ENCODE data around the gene TEAD1.

The TEAD1 gene

DNA sequence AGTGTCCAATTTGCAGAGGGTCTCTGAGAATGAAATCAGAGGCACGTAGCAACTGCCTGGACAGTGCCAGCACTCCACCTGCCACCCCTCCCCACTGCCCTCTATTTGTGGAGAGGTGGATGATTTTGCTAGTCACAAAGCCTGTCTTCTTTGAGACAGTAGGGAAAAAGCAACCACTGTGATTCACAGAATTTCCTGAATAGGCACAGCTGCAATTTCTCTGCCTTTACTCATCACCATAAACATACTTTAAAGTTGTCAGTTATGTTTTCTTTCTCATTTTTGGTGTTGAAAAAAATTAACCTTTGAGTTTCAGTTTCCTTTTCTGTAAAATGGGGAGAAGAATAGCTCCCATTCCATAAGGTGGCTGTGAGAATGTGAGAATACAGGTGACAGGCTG is 134.3 kb downstream of the TEAD1 start:
- FAIRE-seq = no peak

DNA sequence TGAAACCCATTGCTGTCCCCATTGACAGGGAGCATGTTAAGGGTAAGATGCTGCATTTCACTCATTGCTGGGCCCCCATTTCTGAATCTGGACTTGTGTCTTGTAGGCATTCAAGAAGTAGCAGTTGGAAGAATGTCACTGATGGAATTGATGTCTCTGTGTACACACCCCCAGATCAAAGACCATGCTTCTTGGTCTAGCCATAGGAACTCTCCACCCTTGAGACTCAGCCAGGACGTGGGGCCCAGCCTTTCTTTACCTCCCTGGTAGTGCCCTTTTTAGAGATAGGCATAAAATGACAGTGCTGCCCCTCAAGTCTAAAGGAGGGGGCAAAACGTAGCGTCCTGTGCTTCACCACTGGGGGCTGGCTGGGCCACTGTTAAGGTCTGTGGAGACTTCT is 135.1 kb downstream of the TEAD1 start:
- FAIRE-seq (no peak), DNase-seq (ENCODE audit: low spot score) (no peak)

More for the DNA sequence above, 134.3 kb downstream of the TEAD1 start:
- DNase-seq (ENCODE audit: low spot score) = no peak

DNA sequence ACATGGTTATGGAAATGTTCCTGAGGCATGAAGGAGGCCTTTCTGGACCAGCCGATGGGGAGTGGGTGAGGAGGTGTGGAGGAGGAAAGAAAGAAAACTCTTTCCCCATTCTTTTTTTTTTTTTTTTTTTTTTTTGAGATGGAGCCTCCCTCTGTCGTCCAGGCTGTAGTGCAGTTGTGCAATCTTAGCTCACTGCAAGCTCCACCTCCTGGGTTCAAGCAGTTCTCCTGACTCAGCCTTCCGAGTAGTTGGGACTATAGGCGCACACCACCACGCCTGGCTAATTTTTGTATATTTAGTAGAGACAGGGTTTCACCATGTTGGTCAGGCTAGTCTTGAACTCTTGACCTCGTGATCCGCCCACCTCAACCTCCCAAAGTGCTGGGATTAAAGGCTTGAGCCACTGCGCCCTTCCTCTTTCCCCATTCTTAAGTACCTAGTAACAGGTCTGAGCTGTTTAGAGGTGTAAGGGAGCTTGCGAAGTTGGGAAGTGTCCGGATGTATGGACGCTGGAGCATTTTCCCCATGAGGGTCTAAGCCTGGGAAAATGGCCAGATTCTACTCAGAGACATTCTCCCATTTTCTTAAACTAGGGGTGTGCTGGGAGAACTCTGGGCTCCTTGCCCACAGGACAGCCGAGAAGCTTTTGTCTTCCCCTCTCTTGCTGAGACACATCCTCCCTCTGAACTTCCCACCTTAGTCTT is 135.8 kb downstream of the TEAD1 start:
- DNase-seq (ENCODE audit: low spot score) (no peak), FAIRE-seq (no peak)

GRCh38 chr11:12810568-12810894 is 136.3 kb downstream of the TEAD1 start:
- FAIRE-seq (no peak), DNase-seq (ENCODE audit: low spot score) (no peak)

GRCh38 chr11:12811861-12812260 is 137.6 kb downstream of the TEAD1 start:
- DNase-seq (ENCODE audit: low spot score) (no peak), FAIRE-seq (no peak)

DNA sequence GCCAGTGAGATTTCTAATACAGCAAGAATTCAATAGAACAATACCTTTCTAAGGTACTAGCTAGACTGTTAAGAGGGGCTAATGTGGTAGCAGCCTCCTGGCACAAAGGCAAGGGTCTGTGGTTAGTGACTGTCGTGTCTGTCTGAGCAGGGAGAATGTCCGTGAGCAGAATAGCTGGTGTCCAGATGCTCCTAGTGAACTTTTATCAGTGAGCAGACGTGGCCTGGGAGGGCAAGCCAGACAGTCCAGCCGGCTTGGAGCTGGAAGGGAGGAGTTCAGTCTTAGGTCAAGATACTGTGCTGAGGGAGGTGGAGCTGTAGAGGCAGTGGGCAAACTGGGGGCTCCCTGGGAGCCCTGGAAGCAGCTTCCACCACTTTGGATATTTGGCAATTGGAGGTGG is 138.6 kb downstream of the TEAD1 start:
- DNase-seq (ENCODE audit: low spot score) (no peak), FAIRE-seq (no peak)

DNA sequence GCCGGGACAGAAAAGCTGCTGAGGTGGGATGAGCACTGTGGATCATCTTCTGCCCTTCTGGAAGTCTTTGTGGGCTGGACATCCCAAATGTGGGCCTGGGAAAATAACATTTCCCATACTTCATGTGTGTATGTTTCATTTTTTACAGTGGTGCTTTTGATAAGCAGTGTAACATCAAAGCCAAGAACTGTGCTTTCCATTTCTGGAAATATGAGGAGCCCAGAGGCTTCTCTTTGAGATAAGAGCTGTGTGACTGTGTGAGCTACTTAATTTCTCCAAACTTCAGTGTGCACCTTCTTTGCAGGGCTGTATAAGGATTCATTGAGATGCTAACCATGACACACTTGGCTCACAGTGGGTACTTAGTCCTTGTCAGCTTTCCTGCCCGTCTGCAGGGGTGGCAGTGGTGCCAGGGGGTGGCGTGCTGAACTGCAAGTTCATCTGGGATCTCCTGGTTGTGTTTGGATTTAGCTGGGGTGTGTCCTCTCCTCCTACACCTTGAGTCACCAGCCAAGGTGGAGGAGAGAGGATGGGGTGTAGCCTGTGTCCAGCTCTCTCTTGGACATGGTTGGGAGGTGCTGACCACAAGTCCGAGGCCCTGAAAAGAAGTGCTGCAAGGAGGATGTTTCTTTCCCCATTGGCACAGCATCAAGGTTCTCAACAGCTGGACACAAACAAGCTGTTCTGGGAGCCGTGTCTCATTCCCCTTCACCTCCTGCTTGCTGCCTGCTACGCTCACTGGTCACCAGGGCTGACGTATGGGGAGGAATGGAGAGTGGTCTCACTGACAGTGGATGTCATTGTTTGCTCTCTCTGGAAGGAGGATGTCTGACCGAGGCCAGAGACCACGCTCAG is 139.4 kb downstream of the TEAD1 start:
- DNase-seq (ENCODE audit: low spot score) (no peak), FAIRE-seq (no peak)

- DNase-seq (ENCODE audit: low spot score) (no peak), FAIRE-seq (no peak)
These were observed 140.9 kb downstream of the TEAD1 start for GRCh38 chr11:12815129-12815480.

DNA sequence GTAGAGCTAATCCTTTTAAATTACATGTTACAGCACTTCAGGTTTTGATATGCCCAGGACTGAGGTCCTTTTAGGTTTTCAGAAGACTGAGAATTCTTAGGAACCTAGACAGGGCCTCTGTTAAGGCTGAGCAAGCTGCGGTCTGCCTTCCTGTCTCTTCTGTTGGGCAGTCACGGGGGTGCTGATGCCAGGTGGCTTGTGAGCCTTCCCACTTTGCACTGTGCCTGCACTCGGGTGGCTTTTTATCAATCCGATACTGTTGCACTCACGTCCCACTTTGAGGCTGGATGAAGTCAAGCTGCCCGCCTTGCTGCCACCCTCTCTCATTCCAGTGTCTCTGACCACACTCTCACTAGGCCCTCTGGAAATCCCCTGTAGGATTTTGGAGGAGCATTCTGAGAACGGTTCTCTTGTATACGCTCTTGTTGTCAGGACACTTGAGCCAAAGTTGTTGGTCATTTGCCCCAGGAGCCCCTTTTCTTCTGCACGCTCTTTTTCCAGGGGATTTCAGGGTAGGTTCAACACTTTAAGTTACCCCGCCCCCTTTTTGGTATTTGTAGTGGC is 141.8 kb downstream of the TEAD1 start:
- FAIRE-seq = no peak

GRCh38 chr11:12817681-12818332 is 143.6 kb downstream of the TEAD1 start:
- DNase-seq (ENCODE audit: low spot score) = peak; percentile 23
- no peak for FAIRE-seq

More for the DNA sequence above, 141.8 kb downstream of the TEAD1 start:
- DNase-seq (ENCODE audit: low spot score) = no peak

DNA sequence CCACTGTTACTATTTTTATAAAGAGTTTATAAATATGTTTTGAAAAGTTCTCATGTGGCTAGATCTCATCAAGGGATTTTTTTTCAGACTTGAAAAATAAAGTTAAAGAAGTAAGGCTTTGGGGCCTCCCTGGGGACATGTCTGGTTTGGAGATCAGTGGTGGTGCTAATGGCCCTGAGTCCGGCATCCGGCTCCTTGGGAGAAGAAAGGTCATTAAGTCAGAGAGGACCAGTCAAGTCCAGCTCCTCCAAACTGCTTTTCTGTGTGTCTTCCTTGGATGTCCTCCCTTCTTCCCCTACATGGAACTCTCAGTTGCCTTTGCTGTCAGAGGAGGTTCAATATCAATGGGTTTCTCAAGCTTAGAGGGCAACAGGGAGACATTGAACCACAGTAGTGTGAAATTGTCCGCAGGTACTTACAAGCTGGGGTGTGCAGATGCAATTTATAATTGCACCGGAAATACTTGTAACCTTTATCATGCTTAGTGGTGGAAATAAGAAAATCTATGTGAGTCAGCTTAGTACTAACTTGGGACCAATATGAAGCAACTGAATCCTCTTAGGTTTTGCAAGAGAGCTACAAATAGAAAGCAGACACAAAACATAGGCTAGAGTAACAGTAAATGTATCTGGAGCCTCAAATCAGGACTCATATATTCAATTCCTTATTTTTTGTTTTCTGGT is 144.3 kb downstream of the TEAD1 start:
- FAIRE-seq = no peak

GRCh38 chr11:12822392-12823022 is 148.3 kb downstream of the TEAD1 start:
- DNase-seq (ENCODE audit: low spot score) (no peak), FAIRE-seq (no peak)

More for the DNA sequence above, 144.3 kb downstream of the TEAD1 start:
- no peak for DNase-seq (ENCODE audit: low spot score)

DNA sequence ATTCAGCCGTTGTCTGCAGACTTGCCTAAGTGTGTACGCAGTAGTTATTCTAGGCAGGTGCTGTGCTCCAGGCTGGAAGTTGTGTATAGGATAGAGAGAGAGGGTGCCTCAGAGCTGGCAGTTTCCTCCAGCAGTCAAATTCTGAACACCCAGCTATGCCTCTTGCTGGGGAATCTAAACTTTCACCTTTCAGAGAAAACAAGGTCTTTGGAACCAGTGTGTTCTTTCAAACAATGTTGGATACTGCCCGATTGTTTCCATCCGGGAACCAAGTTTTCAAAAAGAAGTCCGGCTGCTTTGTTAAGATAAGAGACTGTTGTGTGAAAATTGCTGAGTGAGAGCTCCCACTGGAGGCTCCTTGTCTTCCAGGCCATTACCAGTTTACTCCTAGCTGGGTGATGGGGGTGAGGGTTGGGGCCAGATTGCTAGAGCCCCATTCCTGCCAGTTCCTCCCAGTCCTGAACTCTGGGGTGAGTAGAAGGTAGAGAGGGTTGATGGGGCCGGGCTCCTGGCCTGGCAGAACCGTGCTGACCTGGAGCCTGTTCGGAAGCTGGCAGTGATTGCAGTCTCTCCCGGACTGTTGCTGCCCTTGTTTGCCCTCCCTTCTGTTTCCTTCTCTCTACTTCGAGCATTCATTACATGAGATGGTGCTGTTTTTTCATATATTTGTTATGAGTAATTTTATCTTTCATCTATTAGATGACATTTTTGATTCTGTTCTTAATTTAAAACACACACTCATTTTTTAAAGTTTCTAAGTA is 150.2 kb downstream of the TEAD1 start:
- DNase-seq (ENCODE audit: low spot score) (no peak), FAIRE-seq (no peak)

DNA sequence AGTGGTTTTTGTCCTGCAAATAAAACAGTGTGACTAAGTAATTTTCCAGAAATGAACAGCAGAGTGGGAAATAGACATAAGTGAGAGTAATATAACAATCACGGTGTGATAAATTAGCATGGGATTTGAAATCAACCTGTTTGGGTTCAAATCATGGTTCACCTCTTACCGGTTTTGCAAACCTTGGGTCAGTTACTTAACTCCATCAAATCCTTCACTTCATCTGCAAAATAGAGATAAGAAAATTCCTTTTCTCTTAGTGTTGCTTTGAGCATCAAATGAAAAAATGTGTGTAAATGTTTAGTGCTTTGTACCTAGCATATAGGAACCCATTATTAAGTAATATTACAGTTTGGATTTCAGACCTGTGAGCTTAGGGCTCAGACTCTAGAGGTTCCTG is 152.2 kb downstream of the TEAD1 start:
- DNase-seq (ENCODE audit: low spot score) = no peak
- no peak for FAIRE-seq

DNA sequence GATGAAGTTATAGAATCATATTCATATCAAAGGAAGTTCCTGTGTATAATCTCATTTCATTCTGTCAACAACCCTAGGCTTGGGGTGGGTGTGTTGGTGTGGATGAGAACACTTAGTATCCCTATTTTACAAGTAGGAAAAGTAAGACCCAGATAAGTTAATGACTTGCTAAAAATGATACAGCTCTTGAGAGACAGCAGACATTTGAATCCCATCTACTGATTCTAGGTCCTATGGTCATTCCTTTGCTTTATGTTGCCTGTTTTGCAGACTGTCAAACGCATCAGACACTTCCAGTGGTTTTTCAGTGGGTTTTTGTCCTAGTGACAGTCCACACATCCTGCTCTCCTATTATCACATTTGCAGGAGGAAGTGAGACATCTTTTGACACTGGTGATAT is 153.1 kb downstream of the TEAD1 start:
- no peak for FAIRE-seq
- no peak for DNase-seq (ENCODE audit: low spot score)

DNA sequence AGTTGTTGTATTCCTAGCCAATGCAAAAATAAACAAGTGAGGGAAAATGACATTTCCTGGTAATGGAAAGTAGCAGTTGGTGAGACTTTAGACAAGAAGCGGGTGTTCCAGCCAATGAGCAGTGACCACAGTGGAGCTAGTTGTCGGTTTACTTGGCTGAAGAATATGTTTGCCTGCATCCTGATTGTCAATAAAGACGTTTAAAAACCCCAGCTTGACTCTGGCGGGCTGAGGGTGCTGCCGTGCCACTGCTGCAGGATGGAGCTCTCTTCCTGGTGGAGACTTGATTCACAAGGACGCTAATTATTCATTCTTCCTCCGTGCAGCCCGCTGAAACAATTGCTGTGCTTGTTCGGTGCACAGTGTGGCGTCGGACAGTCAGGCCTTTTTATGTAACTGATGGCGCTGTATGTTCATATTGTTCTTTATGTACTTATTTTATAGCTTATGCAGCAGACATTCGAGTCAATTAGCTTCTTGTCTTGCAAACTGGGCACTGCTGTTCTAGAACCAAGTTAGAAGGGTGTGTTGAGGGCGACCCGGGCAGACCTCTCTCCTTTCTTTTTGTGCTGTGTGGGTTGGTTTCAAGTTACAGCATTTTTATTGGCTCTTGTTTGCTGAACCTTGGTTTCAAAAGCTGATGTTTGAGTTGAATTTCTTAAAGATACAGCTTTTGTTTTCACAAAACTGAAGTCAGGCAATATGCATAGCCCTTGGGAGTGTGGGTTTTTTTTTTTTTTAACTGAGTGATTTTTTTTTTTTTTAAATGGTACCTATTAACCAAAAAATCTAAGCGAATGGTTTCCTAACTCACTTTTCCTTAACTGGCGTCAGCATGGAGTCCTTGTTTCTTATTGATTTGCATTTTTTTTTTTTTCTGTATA is 153.9 kb downstream of the TEAD1 start:
- no peak for FAIRE-seq
- DNase-seq (ENCODE audit: low spot score) = peak; percentile 54

- no peak for FAIRE-seq
- no peak for DNase-seq (ENCODE audit: low spot score)
These were observed 154.9 kb downstream of the TEAD1 start for GRCh38 chr11:12829131-12829530.

DNA sequence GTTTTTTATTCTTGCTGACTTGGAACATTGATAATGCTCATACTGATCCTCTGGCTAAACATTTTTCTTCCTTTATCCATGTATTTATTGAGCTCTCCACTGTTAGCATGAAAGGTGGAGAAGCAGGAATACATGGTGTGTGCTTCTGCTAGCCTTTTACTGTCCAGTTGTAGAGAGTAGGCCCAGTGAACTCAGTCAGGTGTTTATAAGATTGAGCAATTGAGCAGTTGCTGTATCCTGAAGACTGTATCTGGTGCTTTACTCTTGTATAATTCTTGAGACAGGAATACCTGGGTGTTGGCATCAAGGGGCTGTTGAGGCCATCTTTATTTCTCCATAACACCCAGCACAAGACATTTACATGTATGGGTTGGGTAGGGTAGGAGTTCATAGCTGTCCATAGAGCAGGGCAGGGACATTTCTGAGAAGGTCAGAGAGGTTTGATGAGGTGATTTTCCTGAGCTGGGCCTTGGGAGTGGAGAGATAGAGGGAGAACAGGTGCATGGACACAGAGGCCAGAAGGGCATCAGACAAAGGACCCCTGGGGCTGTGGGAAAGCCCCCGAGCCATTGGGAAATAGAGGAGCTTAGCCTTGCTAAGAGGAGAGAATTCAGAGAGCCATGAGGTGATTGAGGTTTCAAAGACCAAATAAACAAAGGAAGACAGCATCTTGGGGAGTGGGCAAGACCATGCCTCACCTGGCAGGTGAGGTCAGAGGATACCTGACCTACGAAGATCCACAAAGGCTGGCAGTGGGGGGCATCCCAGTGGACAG is 155.5 kb downstream of the TEAD1 start:
- FAIRE-seq = no peak
- no peak for DNase-seq (ENCODE audit: low spot score)
